Stimulated activated CD4-positive, alpha-beta T cell treated with anti-CD3 and anti-CD28 coated beads, Interleukin-1b, Interleukin-23, amount 100 ng/mL, for 24 hours (primary cell): ENCODE results near the gene AP5Z1.

ENCODE experiments used
- DNase-seq, 4 experiments: peaks; one replicate each; pipeline ENCODE4 v3.0.0-alpha.2; 2020; ENCODE audit warnings: low read depth in 4 of 4, low spot score in 1 of 4

Gene AP5Z1

DNA sequence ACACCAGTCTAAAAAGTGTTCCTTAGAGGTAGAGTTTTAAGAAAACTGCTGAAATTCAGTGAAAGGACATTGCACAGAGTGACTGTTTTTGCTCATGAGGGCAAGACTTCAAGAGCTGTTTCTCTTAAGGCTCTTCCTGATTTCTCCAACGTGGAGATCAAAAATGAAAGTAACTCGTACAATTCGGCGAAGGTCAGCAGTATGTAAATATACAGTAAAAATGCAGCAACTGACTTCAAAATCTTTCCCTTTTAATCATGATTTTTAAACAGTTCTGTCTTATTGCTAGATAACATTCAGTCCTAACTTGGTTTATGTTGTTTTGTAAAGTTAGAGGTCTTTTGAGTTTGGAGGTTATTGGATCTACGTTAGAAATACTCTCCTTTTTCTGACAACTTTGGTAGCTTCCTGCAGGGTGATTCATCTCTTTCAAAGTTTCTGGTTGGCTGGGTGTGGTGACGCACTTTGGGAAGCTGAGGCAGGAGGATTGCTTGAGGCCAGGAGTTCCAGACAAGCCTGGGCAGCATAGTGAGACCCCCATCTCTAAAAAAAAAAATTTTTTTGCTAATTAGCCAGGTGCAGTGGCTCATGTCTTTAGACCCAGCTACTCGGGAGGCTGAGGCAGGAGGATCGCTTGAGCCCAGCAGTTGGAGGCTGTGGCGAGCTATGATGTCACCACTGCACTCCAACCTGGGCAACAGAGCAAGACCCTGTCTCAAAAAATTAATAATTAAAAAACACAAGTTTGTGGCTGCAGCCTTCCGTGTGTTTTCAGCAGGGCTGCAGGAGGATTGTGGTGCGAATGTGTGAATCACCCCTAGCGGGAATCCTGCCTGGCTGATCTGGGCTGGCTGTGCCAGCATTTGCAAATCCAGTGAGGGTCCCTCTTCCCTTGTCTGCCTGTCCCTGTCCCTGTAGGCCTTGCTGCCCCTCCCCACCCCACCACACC, 29.2 kb upstream of the AP5Z1 start:
- DNase-seq, result no peak

DNA sequence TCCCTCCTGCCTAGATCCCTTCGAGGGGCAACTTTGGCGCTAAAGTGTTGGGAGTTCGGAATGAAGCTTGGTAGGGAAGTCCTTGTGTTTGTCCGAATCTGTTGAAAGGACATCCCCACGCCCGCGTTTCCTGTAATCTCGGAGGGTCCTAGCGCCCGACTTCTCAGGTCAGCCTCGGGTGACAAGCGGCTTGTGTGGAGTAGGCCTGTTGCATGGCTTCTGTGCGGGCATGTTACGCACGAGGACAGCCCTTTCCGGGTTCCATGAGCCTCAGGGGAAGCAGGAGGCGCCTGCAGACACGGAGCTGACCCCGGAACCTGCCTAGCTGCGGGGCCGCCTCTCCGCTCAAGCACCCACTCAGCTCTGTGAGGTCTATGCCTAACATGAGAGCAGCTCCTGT, 28.4 kb upstream of the AP5Z1 start:
- DNase-seq, result no peak

DNA sequence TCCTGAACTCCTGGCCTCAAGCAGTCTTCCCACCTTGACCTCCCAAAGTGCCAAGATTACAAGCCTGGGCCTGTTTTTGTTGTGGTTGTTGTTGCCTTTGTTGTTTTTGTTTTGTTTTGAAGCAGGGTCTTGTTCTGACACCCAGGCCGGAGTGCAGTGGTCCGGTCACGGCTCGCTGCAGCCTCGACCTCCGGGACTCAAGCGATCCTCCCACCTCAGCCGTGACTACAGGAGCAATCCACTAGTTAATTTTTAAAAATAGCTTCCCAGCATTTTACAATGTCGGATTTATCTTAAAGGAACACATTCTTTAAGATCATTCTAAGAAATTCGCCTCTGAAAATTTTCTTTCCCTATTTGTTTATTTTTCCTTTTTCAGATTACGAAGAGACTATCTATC, 27.7 kb upstream of the AP5Z1 start:
- DNase-seq, result no peak

DNA sequence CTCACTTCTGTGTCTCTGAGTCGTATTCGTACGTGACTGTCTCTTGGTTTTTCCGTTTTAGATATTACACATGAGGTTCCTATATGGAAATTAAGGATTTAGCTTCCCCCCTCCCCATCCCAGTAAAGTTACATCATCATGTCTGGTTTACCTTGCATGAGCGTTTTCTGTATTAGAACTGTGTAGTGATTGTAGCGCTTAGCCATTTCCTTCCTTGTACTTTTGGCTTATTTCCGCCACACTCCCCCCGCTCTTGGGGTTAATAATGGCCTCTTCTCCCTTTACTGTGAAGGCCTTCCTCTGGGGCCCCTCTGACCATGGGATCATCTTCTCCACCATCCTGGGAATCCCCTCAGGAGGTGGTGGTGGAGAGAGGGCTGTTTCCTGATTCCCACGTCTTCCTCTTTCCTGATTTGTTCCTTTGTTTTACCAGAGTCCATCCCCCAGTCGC, 27.2 kb upstream of the AP5Z1 start:
- no peak for DNase-seq

DNA sequence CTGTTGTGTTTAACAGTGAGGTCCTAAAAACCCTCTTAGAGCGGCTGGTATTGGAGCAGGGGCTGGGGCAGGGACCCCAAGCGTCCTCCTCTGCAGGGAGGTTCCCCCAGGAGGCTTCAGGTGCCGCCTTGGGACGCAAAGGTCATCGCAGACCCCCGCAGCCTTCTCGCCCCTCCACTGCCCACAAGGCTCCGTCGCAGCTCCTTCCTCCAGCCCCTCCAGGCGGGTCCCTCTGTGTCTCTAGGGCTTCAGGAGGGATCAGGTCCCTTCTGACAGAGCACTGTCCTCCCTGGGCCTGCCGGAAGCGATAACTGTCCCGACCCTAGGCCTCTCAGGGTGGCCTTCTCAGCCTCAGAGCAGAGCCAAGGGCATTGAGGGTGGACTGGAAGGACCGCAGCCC, 26.1 kb upstream of the AP5Z1 start:
- no peak for DNase-seq

DNA sequence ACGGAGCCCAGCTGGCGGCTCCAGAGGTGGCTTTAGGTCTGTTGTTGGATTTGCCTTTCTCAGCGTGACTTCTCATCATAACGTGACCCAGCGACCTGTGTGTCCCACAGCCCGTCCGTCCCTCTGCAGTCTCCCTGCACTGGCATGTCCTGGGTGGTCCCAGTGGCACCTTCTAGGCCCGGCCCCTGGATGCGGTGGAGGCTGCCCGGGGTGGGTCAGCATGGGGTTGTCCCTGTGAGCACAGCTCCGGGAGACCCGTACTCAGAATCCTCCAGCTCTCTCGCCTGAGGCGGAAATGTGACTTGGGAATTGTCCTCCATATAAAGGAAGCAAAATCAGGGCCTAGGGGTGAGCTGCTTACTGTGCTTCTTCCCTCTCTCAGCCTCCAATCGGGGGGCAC, 25.6 kb upstream of the AP5Z1 start:
- DNase-seq, result no peak

GRCh38 chr7:4751398-4751947, 23.9 kb upstream of the AP5Z1 start:
- no peak for DNase-seq

- DNase-seq, result peak; percentile 69 to 80 (median 73)
Observed at GRCh38 chr7:4753598-4754432, 21.6 kb upstream of the AP5Z1 start.

DNA sequence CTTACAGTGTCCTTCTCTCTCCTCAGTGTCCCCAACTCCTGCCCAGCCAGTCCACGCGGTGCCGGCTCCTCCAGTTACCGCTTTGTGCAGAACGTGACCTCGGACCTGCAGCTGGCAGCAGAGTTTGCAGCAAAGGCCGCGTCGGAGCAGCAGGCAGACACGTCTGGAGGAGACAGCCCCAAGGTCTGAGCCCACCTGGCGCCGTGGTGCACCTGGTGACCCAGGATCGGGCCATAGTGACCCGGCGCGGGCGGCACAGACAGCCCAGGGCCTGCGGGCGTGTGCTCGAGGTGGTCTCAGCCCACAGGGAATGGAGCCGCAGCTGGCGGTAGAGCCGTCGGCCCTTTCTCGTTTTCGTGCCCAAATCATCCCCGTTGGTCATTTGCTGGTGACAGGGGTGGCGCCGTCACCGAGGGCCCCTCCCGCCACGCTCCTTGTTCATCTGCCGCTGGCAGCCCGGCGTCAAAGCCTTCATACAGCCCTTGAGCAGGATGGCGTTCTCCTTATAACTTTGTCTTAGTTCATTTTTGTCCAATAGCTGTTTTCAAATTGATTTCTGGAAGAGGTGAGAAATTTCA, 20.9 kb upstream of the AP5Z1 start:
- no peak for DNase-seq

DNA sequence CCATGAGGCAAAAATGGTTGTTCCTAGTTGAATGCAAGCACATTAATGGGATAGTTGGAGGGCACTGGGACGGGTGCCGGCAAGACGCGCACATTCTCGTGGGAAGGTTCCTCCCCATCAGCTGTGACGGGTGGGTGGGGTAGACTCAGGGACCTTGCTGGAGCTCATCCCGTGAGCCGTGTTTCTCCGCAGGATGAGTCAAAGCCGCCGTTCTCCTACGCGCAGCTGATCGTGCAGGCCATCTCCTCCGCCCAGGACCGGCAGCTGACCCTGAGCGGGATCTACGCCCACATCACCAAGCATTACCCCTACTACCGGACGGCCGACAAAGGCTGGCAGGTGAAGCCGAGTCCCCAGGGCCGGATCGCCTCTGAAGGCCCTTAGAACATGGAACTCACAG, 20.4 kb upstream of the AP5Z1 start:
- DNase-seq, result no peak

- no peak for DNase-seq
Observed at GRCh38 chr7:4758111-4758510, 17.3 kb upstream of the AP5Z1 start.

DNA sequence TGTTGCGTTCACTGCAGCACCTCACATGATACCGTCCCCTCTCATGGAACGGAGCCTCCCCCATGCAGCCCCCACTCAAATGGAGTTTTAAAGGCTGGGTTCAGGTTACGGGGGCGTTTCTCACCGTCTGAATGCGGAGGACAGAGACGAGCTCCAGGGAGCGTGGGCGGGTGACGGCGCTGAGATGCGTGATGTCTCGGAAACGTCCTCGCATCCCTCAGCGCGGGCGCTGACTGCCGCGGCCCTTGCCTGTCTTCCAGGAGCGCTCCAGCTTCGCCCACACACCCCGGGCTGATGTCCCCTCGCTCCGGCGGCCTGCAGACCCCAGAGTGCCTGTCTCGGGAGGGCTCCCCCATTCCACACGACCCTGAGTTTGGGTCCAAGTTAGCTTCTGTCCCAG, 16.6 kb upstream of the AP5Z1 start:
- no peak for DNase-seq

- DNase-seq, result no peak
Observed at GRCh38 chr7:4759211-4759610, 16.2 kb upstream of the AP5Z1 start.

GRCh38 chr7:4760952-4761351, 14.5 kb upstream of the AP5Z1 start:
- DNase-seq, result no peak

DNA sequence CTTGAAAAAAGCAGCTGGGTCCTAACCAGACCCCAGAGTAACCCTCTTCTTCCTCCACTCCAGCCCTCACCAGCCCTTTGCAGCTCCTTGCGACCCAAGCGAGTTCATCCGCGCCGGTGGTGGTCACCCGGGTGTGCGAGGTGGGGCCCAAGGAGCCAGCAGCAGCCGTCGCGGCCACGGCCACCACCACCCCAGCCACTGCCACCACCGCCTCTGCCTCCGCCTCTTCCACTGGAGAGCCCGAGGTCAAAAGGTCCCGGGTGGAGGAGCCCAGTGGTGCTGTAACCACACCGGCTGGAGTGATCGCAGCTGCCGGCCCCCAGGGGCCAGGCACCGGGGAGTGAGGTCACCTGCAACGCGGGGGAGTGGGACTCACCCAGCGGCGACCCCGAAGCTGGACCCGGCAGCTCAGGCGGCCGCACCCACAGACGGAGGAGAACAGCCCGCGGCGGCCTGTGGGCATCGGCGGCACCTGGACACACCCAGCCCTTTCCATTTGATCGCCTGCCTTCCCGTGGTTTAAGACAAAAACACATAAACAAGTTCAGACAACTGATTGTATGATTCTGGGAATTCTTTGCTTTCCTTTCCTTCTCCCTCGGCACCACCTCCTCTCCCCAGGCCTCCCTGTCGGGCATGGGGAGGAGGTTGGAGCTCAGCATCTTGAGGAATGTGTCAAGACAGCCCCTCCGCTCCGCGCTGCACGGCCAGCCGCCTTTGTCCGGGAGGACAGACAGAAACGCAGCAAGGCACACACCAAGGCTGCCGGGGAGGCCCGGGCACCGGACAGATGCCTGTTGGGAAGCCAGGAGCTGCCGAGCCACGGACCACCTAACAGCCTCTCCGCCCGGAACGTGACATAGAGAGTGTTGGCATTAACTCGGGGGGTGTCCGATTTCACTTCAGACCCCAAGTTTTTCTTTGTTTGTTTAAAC, 13.0 kb upstream of the AP5Z1 start:
- DNase-seq, result no peak

DNA sequence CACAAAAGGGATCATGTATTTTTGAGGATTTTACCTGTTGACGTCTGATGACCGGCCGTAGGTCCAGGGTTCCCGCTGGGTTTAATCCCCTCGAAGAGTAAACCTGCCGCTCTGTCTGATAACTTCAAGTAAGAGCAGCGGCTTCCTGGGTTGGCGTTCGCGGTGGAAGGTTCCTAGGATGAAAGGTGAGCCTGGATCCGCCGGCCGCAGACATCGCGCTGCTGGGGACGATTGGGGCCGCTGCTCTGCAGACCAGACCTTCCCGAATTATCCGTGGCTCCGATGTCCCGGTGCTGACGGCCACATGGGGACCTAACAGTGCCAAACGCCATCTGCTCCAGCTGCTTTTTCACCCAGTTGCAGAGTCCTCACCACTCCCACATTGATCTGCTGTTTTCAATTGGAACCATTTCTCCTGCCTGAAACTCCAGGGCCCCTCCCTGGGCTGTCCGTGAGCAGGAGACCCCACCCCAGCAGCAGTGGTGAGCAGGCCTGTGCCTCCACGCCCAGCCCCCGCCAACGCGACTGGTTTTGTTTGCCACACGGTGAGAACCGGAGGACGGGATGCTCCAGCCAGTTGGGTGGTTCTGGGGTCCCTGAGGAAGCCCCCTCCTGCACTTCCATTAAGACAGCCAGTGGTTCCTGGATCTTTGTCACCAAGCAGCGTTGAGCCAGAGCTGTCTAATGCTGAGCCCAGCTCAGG, 12.2 kb upstream of the AP5Z1 start:
- no peak for DNase-seq

DNA sequence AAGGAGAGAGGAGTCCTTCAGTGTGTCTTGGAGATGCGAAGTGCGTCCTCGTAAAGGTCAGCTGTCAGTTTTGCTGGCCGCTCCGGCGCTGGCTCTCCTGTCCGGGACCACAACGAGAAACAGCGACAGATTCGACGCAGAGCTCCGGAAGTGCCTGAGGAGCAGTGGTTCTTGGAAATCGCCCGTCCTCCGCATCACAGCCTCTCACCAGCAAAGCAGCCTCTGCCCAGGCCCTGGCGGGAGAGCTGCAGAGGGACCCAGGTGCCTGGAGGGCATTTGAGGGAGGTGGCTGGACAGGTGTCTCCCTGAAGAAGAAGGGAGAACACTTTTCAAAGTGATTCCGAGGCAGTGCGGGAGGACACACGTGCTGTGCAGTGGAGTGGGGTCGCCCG, 11.6 kb upstream of the AP5Z1 start:
- no peak for DNase-seq

- DNase-seq, result no peak
Observed at GRCh38 chr7:4764402-4765007, 10.9 kb upstream of the AP5Z1 start.

DNA sequence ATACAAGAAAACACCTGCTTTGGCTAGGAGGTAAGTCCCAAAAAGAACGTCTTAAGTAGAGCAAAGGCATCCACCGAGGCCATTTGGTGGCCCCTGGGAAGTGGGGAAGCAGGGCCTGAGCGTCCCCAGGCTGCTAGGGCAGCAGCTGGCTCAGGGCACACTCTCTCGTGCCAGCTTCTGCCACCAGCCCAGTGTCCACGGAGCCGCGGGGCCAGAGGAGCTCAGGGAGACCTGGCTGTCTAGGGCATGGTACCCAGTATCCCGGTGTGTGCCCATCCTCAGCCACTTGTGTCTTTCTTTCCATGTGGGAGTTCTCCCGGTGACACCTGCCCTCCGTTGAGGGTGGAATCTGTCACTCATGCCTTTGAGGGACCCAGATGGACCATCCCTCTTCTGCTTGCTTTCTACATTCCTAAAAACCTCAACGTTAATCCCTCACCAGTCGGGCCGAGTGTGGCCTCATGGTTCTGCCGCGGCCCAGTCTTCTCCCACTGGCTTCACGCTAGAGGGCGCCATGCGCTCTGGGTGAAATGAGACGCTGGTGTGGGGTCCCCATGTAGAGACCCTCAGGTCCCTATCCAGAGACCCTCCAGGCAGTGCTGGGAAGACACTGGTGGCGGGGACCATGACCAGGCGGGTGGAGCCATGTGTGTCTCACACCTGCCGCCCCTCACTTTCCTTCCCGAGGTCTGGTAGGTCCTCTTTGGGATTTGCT, 9.5 kb upstream of the AP5Z1 start:
- no peak for DNase-seq
